ENCODE data around the gene DHRS4. TPM values are rescaled to one million over a fixed set of nuclear protein-coding genes. Genes with fewer than 3 reads are reported as not detected.
A peak's percentile ranks its signal among the peaks of the same experiment; 100 is the strongest.

DHRS4 gene
- 10 to 100 TPM; 34.0 to 45.4 (median 35.5) TPM for polyA plus RNA-seq (ENCODE audit: insufficient read depth in 1 of 5, insufficient read length in 5 of 5, low replicate concordance in 1 of 5)
- long read RNA-seq, donor 1, transcript DHRS4-201 (8 exons, 1,443 nt): minor isoform, 7 of 70 reads
- long read RNA-seq, donor 1, transcript DHRS4-203 (5 exons, 727 nt): major isoform, 18 of 70 reads
- long read RNA-seq, donor 1, partial matches to known transcripts: 28 of 70 reads
- long read RNA-seq, donor 1, other reads (novel, unspliced or antisense): 16 of 70 reads
- long read RNA-seq, donor 2, transcript DHRS4-203 (5 exons, 727 nt): major isoform, 10 of 26 reads
- long read RNA-seq, donor 2, transcript DHRS4-201 (8 exons, 1,443 nt): major isoform, 10 of 26 reads
- long read RNA-seq, donor 2, partial matches to known transcripts: 0 of 26 reads
- long read RNA-seq, donor 2, other reads (novel, unspliced or antisense): 5 of 26 reads
- long read RNA-seq, donor 3, transcript DHRS4-203 (5 exons, 727 nt): minor isoform, 7 of 48 reads
- long read RNA-seq, donor 3, transcript DHRS4-201 (8 exons, 1,443 nt): major isoform, 19 of 48 reads
- long read RNA-seq, donor 3, partial matches to known transcripts: 13 of 48 reads
- long read RNA-seq, donor 3, other reads (novel, unspliced or antisense): 8 of 48 reads
- long read RNA-seq, donor 4, transcript DHRS4-201 (8 exons, 1,443 nt): minor isoform, 8 of 26 reads
- long read RNA-seq, donor 4, transcript DHRS4-203 (5 exons, 727 nt): major isoform, 11 of 26 reads
- long read RNA-seq, donor 4, partial matches to known transcripts: 6 of 26 reads
- long read RNA-seq, donor 4, other reads (novel, unspliced or antisense): 0 of 26 reads
- long read RNA-seq, donor 5, transcript DHRS4-203 (5 exons, 727 nt): minor isoform, 12 of 38 reads
- long read RNA-seq, donor 5, transcript DHRS4-201 (8 exons, 1,443 nt): major isoform, 14 of 38 reads
- long read RNA-seq, donor 5, partial matches to known transcripts: 9 of 38 reads
- long read RNA-seq, donor 5, other reads (novel, unspliced or antisense): 0 of 38 reads
- long read RNA-seq, donor 6, transcript DHRS4-201 (8 exons, 1,443 nt): major isoform, 27 of 57 reads
- long read RNA-seq, donor 6, transcript DHRS4-203 (5 exons, 727 nt): minor isoform, 22 of 57 reads
- long read RNA-seq, donor 6, partial matches to known transcripts: 5 of 57 reads
- long read RNA-seq, donor 6, other reads (novel, unspliced or antisense): 0 of 57 reads
- long read RNA-seq, donor 7, transcript DHRS4-201 (8 exons, 1,443 nt): minor isoform, 11 of 49 reads
- long read RNA-seq, donor 7, transcript DHRS4-203 (5 exons, 727 nt): major isoform, 28 of 49 reads
- long read RNA-seq, donor 7, partial matches to known transcripts: 6 of 49 reads
- long read RNA-seq, donor 7, other reads (novel, unspliced or antisense): 0 of 49 reads
- long read RNA-seq, donor 8, transcript DHRS4-203 (5 exons, 727 nt): major isoform, 5 of 7 reads
- long read RNA-seq, donor 8, partial matches to known transcripts: 0 of 7 reads
- long read RNA-seq, donor 8, other reads (novel, unspliced or antisense): 0 of 7 reads

- peak; percentile 84 to 85 for DNase-seq
These were observed at the start of gene DHRS4 for GRCh38 chr14:23953464-23954278. Gene DHRS4 (plus strand): TSS chr14:23953770. CDS start chr14:23953789, 19 bp downstream.

- peak in 1 of 2 donors; percentile 17 for DNase-seq
These were observed 43.3 kb upstream of the DHRS4 start for GRCh38 chr14:23910101-23910875.

- no peak for DNase-seq
These were observed 42.7 kb upstream of the DHRS4 start for GRCh38 chr14:23910876-23911210.

- no peak for DNase-seq
These were observed 38.0 kb upstream of the DHRS4 start for GRCh38 chr14:23915559-23915958.

- DNase-seq: peak; percentile 21 to 25
These were observed 37.6 kb upstream of the DHRS4 start for GRCh38 chr14:23916004-23916403.

GRCh38 chr14:23916446-23916845 is 37.1 kb upstream of the DHRS4 start:
- no peak for DNase-seq

- DNase-seq: no peak
These were observed 31.0 kb upstream of the DHRS4 start for GRCh38 chr14:23922545-23922944.

- no peak for DNase-seq
These were observed 28.0 kb upstream of the DHRS4 start for GRCh38 chr14:23925523-23926075.

GRCh38 chr14:23926543-23926942 is 27.0 kb upstream of the DHRS4 start:
- no peak for DNase-seq

- DNase-seq: no peak
These were observed 24.4 kb upstream of the DHRS4 start for GRCh38 chr14:23929136-23929535.

GRCh38 chr14:23929822-23930294 is 23.7 kb upstream of the DHRS4 start:
- DNase-seq: peak; percentile 44 to 50

GRCh38 chr14:23930742-23931141 is 22.8 kb upstream of the DHRS4 start:
- no peak for DNase-seq

GRCh38 chr14:23931721-23932289 is 21.8 kb upstream of the DHRS4 start:
- no peak for DNase-seq

- DNase-seq: no peak
These were observed 20.9 kb upstream of the DHRS4 start for GRCh38 chr14:23932639-23933038.

- DNase-seq: no peak
These were observed 20.3 kb upstream of the DHRS4 start for GRCh38 chr14:23933108-23933741.

- DNase-seq: no peak
These were observed 19.8 kb upstream of the DHRS4 start for GRCh38 chr14:23933742-23934128.

GRCh38 chr14:23935158-23935557 is 18.4 kb upstream of the DHRS4 start:
- DNase-seq: no peak

- DNase-seq: no peak
These were observed 17.3 kb upstream of the DHRS4 start for GRCh38 chr14:23936084-23936829.
